B cell (primary cell): ENCODE measurements around the gene CAPZB.

Experiments
- CTCF ChIP-seq: fragments of 200-600 bp; IDR thresholded peaks from one replicate; pipeline ENCODE4 v1.8.0; 2022; ENCODE audit warnings: antibody characterized with exemption, mild to moderate bottlenecking
- EZH2 ChIP-seq: IDR thresholded peaks from 2 replicates; pipeline ENCODE4 v1.6.1; 2012; ENCODE audit warnings: borderline replicate concordance, low read depth, mild to moderate bottlenecking, moderate library complexity, low read length; ENCODE audit not compliant: insufficient read depth, poor library complexity, severe bottlenecking

GRCh38 chr1:19505693-19506457 is 20.5 kb upstream of the CAPZB start:
- no peak for TF ChIP-seq CTCF
- no peak for TF ChIP-seq EZH2
